ENCODE measurements around the gene WWOX. TPM values are rescaled to one million over a fixed set of nuclear protein-coding genes. Genes with fewer than 3 reads are reported as not detected.

WWOX gene
- total and polyA plus RNA-seq, 7 donors = 7.1 to 46.8 (median 16.1) TPM

DNA sequence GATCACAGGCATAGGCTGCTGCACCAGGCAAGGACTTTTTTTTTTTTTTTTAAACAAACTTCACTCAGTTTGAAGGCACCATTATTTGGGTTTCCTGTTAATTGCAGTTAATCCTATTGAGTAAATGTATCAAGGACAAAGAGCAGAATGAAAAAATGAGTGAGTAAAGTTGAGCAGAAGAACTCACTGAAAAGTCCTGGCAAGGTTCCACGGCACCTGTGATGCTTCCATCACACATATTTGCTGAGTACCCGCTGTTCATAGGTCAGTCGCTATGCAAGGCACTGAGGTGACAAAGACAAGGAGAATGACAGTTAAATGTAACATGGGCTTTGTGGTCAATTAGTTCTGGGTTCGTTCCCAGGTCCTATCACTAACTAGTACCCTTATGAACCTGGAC is 831.1 kb downstream of the WWOX start:
- Histone ChIP-seq H3K27ac (no peak overlapping the region), H3K9me3 (no peaks in the 10 kb centered on the region), H3K36me3 (no peaks in the 10 kb centered on the region), H3K27me3 (no peaks in the 10 kb centered on the region), H3K4me1 (peaks cover 0 to 5% (median 0%) of the 10 kb centered on the region in 4 donors), H3K4me3 (no peak overlapping the region)
- intact Hi-C loops (cut with DNase I) = no loop called here
- TF ChIP-seq POLR2A (IDR thresholded peaks at IDR 0.05) (no peak), POLR2AphosphoS5 (IDR thresholded peaks at IDR 0.05) (no peak), EP300 (IDR thresholded peaks at IDR 0.05) (no peak)
- TF ChIP-seq, protein P1, sequence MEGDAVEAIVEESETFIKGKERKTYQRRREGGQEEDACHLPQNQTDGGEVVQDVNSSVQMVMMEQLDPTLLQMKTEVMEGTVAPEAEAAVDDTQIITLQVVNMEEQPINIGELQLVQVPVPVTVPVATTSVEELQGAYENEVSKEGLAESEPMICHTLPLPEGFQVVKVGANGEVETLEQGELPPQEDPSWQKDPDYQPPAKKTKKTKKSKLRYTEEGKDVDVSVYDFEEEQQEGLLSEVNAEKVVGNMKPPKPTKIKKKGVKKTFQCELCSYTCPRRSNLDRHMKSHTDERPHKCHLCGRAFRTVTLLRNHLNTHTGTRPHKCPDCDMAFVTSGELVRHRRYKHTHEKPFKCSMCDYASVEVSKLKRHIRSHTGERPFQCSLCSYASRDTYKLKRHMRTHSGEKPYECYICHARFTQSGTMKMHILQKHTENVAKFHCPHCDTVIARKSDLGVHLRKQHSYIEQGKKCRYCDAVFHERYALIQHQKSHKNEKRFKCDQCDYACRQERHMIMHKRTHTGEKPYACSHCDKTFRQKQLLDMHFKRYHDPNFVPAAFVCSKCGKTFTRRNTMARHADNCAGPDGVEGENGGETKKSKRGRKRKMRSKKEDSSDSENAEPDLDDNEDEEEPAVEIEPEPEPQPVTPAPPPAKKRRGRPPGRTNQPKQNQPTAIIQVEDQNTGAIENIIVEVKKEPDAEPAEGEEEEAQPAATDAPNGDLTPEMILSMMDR (IDR thresholded peaks at IDR 0.05) = no peak
- no peak for DNase-seq
- 76 to 93% methylated on average over 4 of the region's 4 CpGs for WGBS, 2 donors

DNA sequence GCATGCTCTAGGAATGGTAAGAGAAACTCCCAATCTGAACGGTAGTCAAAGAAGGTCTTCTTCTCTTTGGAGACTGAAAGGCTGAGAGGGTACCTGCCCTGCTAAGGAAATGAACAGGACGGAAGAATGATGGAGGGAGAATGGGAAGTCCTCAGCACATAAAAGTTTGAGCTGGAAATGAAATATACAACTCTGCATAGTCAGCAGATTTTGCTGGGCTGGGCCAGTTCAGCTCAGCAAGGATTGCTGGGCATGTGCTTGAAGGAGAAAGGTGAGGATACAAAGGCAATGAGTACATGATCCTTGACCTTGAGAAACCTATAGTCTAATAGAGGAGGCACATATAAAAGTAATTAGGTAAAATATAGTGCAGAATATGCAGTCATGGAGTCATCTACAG is 831.8 kb downstream of the WWOX start:
- WGBS, 2 donors = 92 to 96% methylated on average over 2 of the region's 2 CpGs
- no peak overlapping the region for H3K4me3 ChIP-seq
- DNase-seq = no peak
- TF ChIP-seq, protein P1 (IDR thresholded peaks at IDR 0.05) = no peak
- TF ChIP-seq EP300 (IDR thresholded peaks at IDR 0.05) = no peak
- TF ChIP-seq POLR2AphosphoS5 (IDR thresholded peaks at IDR 0.05) = no peak
- no peak for TF ChIP-seq POLR2A (IDR thresholded peaks at IDR 0.05)
- H3K4me1 ChIP-seq = peaks cover 0 to 6% (median 0%) of the 10 kb centered on the region in 4 donors
- intact Hi-C loops (cut with DNase I) = no loop called here
- H3K27ac ChIP-seq = no peak overlapping the region
- H3K36me3 ChIP-seq = no peaks in the 10 kb centered on the region
- no peaks in the 10 kb centered on the region for H3K27me3 ChIP-seq
- no peaks in the 10 kb centered on the region for H3K9me3 ChIP-seq

- no peak overlapping the region for H3K4me3 ChIP-seq
- H3K9me3 ChIP-seq = no peaks in the 10 kb centered on the region
- H3K4me1 ChIP-seq = peaks cover 0 to 10% (median 0%) of the 10 kb centered on the region in 4 donors
- no peaks in the 10 kb centered on the region for H3K36me3 ChIP-seq
- TF ChIP-seq POLR2A (IDR thresholded peaks at IDR 0.05) = no peak
- TF ChIP-seq POLR2AphosphoS5 (IDR thresholded peaks at IDR 0.05) = no peak
- TF ChIP-seq EP300 (IDR thresholded peaks at IDR 0.05) = no peak
- TF ChIP-seq, protein P1 (IDR thresholded peaks at IDR 0.05) = no peak
- H3K27me3 ChIP-seq = no peaks in the 10 kb centered on the region
- intact Hi-C loops (cut with DNase I) = no loop called here
- DNase-seq = no peak
- WGBS, 2 donors = 84 to 93% methylated on average over 4 of the region's 4 CpGs
- peak overlapping the region in 1 of 4 donors; percentile 44 for H3K27ac ChIP-seq
Observed at GRCh38 chr16:78931678-78932077, 832.2 kb downstream of the WWOX start.

- no peak for DNase-seq
- H3K4me1 ChIP-seq = peaks cover 0 to 12% (median 0%) of the 10 kb centered on the region in 4 donors
- TF ChIP-seq POLR2AphosphoS5 (IDR thresholded peaks at IDR 0.05) (peak in 2 of 4 donors; percentile 40 to 52), POLR2A (IDR thresholded peaks at IDR 0.05) (no peak)
- no peaks in the 10 kb centered on the region for H3K36me3 ChIP-seq
- 84 to 90% methylated on average over 9 of the region's 9 CpGs for WGBS, 2 donors
- intact Hi-C loops (cut with DNase I) = no loop called here
- H3K27me3 ChIP-seq = no peaks in the 10 kb centered on the region
- no peak overlapping the region for H3K4me3 ChIP-seq
- no peaks in the 10 kb centered on the region for H3K9me3 ChIP-seq
- peak overlapping the region in 1 of 4 donors; percentile 44 for H3K27ac ChIP-seq
Observed at GRCh38 chr16:78932355-78932943, 833.0 kb downstream of the WWOX start.

GRCh38 chr16:78936060-78936459 is 836.6 kb downstream of the WWOX start:
- TF ChIP-seq POLR2AphosphoS5 (IDR thresholded peaks at IDR 0.05) = no peak
- no peak for TF ChIP-seq EP300 (IDR thresholded peaks at IDR 0.05)
- no peak for TF ChIP-seq POLR2A (IDR thresholded peaks at IDR 0.05)
- DNase-seq = no peak
- WGBS, 2 donors = 88 to 95% methylated on average over 3 of the region's 3 CpGs
- H3K9me3 ChIP-seq = no peaks in the 10 kb centered on the region
- no peak overlapping the region for H3K4me3 ChIP-seq
- H3K27ac ChIP-seq = no peak overlapping the region
- intact Hi-C loops (cut with DNase I) = no loop called here
- peaks cover 0 to 12% (median 0%) of the 10 kb centered on the region in 4 donors for H3K4me1 ChIP-seq
- H3K27me3 ChIP-seq = no peaks in the 10 kb centered on the region
- H3K36me3 ChIP-seq = no peaks in the 10 kb centered on the region

GRCh38 chr16:78939597-78939996 is 840.1 kb downstream of the WWOX start:
- WGBS, 2 donors = 62 to 79% methylated on average over 6 of the region's 6 CpGs
- Histone ChIP-seq H3K36me3 (no peaks in the 10 kb centered on the region), H3K4me3 (no peak overlapping the region), H3K4me1 (peaks cover 0 to 7% (median 0%) of the 10 kb centered on the region in 4 donors), H3K9me3 (no peaks in the 10 kb centered on the region), H3K27me3 (no peaks in the 10 kb centered on the region), H3K27ac (no peak overlapping the region)
- intact Hi-C loops (cut with DNase I) = no loop called here
- no peak for DNase-seq
- TF ChIP-seq, protein P1 (IDR thresholded peaks at IDR 0.05) = no peak
- TF ChIP-seq POLR2A (IDR thresholded peaks at IDR 0.05) (no peak), EP300 (IDR thresholded peaks at IDR 0.05) (no peak)
